Stimulated activated CD8-positive, alpha-beta memory T cell treated with anti-CD3 and anti-CD28 coated beads, Interleukin-12 subunit alpha, Interleukin-12 subunit beta, amount 100 ng/mL, for 24 hours (primary cell): Measurements from ENCODE around the gene ARID3A.
"Not testable (repeated sequence)": the region's sequence is repeated elsewhere in the genome, so short reads cannot be mapped to it uniquely, and the experiment has no call there.

Experiments used
- DNase-seq: peaks from one replicate; pipeline ENCODE4 v3.0.0-alpha.2; 2020; ENCODE audit errors: extremely low read depth

The ARID3A gene

DNA sequence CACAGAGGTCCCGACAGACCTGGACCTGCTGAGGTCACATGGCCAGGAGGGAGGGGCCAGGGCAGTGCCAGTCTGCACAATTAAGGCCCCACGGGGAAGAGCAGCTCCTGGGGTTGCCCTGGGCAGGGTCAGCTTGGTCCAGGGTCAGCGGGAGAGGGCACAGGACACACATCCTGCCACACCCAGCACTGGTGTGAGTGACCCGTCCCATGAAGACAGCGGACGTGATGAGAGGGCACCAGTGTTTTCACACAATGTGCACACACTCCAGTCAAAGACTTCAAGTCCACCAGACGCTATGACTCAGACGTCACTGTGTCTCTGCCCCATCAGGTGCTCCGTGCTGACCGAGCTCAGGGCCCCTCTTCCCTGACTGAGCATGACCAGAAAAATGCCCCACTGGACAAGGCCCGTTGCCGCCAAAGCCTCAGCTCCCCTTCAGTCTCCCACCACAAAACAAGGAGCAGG is 90.8 kb downstream of the ARID3A start:
- DNase-seq: no peak

DNA sequence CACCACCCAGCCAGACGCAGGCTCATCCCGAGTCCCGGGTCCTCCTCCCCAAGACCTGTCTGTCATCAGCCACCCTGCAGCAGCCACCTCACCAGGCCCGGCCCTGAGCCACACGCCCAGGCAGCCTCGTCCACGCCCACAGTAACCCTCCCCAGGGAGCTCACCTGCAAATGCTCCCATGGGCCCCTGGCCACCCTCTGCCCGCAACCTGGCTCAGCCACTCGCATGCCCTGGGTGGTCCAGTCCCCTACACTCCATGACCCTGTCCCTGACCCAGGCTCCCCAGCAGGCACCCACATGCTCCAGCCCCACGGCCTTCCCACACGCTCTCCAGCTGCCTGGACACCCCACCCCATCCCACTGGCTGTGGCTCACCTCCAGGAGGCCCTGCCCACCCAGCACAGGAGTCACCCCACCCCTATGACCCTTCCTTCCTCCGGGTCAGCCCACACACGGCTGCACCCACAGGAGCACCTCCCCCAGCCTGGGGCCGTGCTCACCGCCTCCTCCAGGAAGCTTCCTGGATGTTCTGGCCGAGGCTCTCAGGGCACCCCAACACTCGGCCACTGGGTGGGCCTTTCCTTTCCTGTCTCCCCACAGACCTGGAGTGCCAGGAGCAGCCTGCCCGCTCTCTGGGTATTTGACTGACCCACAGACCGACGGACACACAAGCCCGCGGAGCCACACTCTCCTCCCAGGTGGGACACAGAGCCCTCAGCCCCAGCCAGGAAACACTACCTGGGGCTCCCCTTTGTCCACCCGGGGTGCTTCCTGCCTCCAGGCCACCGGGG is 91.5 kb downstream of the ARID3A start:
- DNase-seq: no peak

DNA sequence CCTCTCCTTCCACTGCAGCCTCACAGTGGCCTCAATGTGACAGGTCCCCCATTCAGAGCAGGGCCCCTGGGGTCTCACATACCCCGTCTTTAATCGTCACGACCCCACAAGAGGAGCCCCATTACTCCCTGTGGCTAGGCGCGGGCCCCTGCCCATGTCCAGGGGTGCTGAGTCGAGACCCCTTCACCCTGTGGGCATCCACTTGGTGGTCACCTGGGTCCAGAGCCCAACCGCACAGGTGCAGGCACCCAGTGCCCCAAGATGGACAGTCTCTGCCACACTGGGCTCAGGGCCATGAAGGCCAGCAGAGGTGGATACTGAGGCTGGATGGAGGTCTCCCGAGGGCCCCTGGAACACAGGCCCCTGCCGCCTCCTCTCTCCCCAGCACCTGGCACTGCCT is 92.1 kb downstream of the ARID3A start:
- DNase-seq: no peak

DNA sequence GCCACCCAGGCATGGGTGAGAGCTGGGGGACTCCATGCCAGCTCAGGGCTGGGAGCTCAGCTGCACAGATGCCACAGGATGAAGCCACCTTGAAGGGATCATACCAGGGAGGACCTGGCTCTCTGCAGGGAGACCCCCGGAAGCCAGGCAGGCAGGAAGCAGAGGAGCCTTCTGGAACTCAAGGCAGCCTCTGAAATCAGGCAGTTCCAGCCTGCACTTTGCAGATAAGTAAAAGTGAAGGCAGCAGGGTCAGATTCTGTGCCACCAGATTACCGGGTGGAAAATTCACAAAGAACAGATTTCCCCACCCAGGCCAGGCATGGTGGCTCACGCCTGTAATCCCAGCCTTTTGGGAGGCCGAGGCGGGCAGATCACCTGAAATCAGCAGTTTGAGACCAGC is 92.6 kb downstream of the ARID3A start:
- DNase-seq: no peak

DNA sequence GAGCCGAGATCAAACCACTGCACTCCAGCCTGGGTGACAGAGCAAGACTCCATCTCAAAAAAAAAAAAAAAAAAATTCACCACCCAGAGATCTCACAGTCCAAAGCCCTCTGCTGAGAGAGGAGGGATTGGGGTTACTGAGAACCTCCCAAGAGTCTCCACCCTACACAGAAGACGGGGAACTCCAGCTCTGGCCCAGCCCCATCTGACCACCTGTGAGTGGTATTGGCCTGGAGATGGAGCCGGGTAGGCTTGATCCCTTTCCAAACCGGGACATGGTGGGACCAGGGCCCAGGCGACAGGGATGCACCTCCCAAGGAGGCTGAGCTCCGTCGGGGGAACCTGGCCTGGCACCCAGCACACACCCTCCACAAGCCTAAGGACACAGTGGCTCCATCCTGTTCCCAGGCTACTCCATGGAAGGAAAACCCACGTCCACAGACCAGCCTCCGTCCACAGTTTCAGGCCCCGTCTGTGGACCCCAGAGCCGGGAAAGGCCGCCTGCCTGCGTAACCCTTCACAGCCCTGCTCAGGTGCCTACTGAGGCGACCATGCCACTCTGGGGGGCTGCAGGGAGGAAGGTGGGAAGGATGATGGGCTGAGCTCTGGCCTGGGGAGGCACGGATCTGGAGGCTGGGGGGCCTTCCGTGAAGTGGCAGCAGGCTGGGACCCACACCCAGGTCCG is 93.2 kb downstream of the ARID3A start:
- no peak for DNase-seq

DNA sequence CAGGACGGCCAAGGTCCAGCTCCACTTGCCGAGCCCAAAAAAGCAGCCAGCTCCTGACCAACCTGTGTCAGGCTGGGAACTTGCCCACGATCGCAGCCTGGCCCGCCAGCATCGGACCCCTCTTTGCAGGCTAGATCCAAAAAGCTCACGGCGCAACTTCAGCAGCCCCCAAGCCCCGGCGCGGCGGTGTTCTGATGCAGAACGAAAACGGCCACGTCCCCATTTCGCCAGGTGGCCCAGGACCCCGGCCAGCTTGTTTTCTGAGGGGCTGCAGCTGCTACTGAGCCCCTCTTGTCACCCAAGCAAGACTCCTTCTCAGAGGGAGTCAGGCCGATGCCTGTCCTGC is 93.8 kb downstream of the ARID3A start:
- DNase-seq: no peak

DNA sequence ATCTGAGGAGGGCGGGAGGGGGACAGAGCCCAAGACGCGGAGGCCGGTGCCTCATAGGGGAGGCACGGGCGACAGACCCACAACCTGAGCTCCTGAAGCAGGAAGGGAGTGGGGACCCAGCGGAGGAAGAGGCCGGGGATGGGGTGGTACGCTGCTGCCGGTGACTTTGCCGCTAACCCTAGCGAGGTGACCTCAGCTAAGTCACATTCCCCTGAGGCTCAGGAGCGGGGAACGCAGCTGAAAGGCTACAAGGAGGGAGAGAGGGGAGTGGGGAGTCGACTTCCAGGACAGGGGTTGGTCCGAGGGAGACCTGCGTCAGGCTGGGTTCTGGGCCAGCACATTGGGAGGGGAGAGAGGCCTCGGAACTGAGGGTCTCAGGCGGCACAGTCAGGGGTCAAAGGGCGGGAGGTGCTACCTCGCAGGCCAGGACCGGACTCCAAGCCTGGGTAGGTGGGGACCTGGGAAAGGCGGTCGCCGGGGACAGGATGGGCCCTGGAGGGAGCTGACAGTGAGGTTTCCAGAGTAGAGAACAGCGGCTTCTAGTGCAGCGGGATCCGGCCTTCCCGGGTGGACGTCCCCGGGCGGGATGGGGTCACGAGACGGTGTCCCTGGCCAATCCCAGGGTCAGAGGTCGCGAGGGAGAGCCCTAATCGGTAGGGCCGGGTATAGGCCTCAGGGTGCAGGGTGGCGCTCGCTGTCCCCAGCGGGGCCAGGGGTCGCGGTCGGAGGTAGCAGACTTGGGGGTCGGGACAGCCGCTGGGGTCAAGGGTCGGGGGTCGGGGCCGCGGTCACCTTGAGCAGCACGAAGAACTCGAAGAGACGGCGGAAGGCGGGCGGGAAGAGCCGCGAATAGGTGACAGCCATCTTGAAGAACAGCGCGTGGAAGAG is 94.4 kb downstream of the ARID3A start:
- DNase-seq: no peak

DNA sequence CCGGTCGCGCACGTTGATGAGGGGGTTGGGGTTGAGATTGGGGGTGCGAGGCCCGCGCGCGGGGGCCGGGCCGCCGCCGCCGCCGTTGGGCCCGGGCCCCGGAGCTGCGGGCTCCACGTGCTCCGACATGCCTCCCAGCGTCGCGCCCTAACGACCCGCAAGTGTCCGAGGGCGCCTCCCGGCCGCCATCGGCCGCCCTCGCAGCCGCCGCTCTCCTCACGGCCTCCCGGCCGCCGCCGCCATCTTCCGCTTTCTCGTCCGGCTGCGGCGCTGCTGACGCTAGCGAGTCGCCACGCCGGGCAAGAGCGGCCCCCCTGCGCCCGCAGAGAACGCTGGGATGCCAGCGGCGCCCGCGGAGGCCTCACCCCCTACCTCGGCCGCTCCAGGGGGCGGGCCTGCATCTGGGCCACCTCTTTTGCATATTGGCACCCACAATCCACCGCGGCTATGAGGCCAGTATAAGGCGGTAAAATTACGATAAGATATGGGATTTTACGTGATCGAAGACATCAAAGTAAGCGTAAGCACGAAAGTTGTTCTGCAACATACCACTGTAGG is 95.1 kb downstream of the ARID3A start, which contains the start of gene TMEM259:
Gene TMEM259 (minus strand): TSS at position 256 of the 558 bp plus-strand sequence. CDS start 127 bp downstream, at position 129.
- peak; percentile 92 for DNase-seq

DNA sequence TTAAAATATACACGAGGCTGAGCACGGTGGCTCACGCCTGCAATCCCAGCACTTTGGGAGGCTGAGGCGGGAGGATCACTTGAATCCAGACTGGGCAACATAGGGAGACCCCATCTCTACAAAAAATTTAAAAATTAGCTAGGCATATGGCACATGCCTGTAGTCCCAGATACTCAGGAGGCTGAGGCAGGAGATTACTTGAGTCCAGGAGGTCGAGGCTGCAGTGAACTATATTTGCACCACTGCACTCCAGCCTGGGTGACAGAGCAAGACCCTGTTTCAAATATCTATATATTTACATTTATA is 98.0 kb downstream of the ARID3A start:
- DNase-seq: not testable (repeated sequence)

DNA sequence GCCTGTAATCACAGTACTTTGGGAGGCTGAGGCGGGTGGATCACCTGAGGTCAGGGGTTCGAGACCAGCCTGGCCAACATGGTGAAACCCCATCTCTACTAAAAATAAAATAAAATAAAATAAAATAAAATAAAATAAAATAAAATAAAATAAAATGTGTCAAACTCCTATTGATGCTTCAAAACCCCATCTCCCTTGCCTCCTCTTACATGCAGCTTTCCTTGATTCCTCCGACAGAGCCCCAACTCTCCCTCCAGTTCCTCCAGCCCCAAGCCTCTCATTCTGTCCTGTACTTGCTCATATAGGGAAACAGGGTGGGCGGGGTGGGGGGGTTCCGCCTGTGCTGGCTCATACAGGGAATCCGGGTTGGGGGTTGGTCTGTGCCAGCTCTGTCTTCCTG is 99.2 kb downstream of the ARID3A start:
- DNase-seq: not testable (repeated sequence)
